Amniotic epithelial cell (primary cell): Measurements from ENCODE around the gene MACROD2.
A peak's percentile ranks its signal among the peaks of the same experiment; 100 is the strongest.
"Not testable (repeated sequence)": the region's sequence is repeated elsewhere in the genome, so short reads cannot be mapped to it uniquely, and the experiment has no call there.

Source experiments
- DNase-seq: peaks from one replicate; pipeline ENCODE4 v3.0.0-alpha.2; 2010; ENCODE audit warnings: low read depth

Gene MACROD2

DNA sequence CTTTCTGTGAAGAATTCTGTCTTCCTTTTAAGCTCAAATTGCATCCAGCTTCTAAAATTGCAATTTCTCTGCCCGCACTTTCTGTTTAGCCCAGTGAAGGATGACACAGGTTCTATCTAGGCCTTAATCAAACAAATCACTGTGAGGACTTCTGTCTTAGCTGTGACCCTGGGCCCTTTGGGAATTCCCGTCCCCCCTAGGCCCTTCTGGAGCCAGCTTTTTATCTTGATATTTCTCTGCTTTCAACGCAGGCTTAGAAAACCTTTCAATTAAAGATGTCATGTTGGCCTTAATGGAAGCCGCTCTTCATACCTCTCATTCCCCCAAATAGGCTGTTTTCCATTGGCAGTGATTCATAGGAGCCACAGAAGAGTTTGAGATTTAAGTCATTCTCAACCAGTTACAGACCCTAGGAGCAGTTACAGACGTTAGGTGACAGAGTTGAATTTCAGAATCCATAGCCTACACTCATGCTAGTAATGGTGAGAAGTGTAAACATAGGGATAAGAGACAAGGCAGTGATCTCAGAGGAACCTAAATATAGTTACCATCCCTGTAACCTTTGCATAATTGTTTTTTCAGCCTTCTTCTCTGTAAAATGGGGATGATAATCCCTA is 416.9 kb downstream of the MACROD2 start:
- DNase-seq = no peak

DNA sequence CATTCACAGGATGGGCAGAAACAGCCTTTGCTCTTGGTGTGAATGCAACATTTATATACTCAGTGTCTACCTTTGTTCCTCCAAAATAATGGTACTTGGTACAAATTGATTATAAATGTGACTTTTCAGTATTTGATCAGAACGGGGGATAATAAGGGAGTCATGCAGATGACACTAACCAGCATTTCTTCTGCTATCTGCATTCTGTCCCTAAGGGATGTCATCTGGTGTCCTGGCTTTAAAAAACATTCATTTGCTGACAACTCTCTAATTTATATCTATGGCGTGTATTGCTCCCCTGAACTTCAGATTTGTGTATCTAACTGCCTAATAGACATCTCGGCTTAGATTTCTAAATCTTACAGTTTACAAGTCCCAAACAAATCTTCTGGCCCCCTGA is 418.5 kb downstream of the MACROD2 start:
- no peak for DNase-seq

DNA sequence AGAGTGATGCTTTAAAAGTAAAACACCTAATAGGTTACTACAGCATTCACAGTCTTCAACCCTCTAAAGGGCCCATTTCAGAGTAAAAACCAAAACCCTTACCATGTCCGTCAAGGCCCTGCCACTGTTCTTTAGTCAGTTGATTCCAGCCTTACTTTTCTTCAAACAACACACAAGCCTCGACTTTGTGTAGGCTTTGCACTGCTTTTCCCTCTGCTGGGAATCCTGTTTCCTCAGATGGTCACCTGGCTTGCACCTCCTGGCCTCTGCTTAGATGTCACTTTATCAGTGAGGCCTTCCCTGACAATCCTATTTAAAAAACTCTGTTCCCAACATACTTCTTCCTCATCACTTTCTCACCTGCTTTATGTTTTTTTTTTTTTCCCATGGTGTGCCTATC is 419.2 kb downstream of the MACROD2 start:
- no peak for DNase-seq

GRCh38 chr20:14415467-14415866 is 420.2 kb downstream of the MACROD2 start:
- no peak for DNase-seq

GRCh38 chr20:14418376-14418775 is 423.1 kb downstream of the MACROD2 start:
- DNase-seq = no peak

- DNase-seq = no peak
These were observed 427.6 kb downstream of the MACROD2 start for GRCh38 chr20:14422892-14423291.

GRCh38 chr20:14431568-14431967 is 436.3 kb downstream of the MACROD2 start:
- no peak for DNase-seq

GRCh38 chr20:14432085-14432484 is 436.8 kb downstream of the MACROD2 start:
- no peak for DNase-seq

- DNase-seq = no peak
These were observed 437.3 kb downstream of the MACROD2 start for GRCh38 chr20:14432597-14432996.

DNA sequence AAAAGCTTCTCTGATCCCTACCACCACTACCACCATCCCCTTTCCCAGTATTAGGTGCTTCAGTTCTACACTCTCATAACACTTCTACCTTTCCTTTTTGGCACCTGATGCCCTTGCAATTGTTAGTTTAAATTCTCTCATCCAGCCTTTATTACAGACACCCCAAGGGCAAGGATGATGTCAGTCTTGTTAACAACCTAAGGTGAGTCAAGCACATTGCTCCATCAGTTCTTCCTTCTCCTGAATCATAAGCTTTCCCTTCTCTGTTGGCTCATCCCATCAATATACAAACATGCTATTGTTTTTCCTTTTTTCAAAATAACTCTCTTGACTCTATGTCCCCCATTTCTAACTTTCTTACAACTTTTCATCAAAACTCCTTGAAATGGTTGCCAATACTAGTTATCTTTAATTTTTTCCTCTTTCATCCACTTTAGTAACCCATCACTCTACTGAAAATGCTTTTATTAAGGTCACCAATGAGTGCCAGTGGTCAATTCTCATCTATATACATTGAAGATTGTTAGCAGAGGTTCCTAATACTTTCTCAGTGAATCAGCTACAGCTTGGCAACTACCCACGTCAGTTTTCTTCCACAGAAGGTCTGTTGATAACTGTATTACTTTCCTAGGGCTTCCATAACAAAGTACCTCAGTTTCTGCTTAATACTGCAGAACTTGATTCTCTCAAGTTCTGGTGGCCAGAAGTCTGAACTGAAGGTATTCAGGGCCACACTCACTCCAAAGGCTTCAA is 439.2 kb downstream of the MACROD2 start:
- DNase-seq = peak; percentile 61

- DNase-seq = peak; percentile 80
These were observed 445.9 kb downstream of the MACROD2 start for GRCh38 chr20:14441201-14441600.

- DNase-seq = peak; percentile 80
These were observed 448.8 kb downstream of the MACROD2 start for GRCh38 chr20:14444106-14444505.

GRCh38 chr20:14445310-14445709 is 450.0 kb downstream of the MACROD2 start:
- peak; percentile 71 for DNase-seq

DNA sequence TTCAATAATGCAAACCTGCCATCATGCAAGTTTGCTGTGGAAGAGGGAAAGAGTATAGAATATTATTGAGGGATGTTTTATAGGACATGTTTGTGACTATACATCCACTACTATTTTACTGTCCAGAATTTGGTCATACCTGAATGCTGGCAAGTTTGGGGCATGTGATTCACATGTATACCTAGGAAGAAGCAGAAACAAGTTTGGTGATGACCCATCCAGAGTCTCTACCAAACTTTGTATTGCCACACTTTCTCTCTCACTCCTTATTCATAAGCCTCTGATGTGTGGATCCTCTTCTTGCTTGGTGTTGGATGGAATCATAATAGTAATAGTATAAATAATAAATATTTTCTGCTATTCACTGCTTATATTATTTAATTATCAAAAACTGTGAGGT is 450.6 kb downstream of the MACROD2 start:
- DNase-seq = no peak

- no peak for DNase-seq
These were observed 451.1 kb downstream of the MACROD2 start for GRCh38 chr20:14446446-14446845.

GRCh38 chr20:14449323-14449722 is 454.0 kb downstream of the MACROD2 start:
- peak; percentile 34 for DNase-seq

- DNase-seq = no peak
These were observed 454.9 kb downstream of the MACROD2 start for GRCh38 chr20:14450256-14450655.

- no peak for DNase-seq
These were observed 456.1 kb downstream of the MACROD2 start for GRCh38 chr20:14451458-14451857.

- DNase-seq = no peak
These were observed 457.9 kb downstream of the MACROD2 start for GRCh38 chr20:14453259-14453658.

GRCh38 chr20:14454296-14454695 is 459.0 kb downstream of the MACROD2 start:
- DNase-seq = no peak

GRCh38 chr20:14467104-14467827 is 471.9 kb downstream of the MACROD2 start:
- not testable (repeated sequence) for DNase-seq

DNA sequence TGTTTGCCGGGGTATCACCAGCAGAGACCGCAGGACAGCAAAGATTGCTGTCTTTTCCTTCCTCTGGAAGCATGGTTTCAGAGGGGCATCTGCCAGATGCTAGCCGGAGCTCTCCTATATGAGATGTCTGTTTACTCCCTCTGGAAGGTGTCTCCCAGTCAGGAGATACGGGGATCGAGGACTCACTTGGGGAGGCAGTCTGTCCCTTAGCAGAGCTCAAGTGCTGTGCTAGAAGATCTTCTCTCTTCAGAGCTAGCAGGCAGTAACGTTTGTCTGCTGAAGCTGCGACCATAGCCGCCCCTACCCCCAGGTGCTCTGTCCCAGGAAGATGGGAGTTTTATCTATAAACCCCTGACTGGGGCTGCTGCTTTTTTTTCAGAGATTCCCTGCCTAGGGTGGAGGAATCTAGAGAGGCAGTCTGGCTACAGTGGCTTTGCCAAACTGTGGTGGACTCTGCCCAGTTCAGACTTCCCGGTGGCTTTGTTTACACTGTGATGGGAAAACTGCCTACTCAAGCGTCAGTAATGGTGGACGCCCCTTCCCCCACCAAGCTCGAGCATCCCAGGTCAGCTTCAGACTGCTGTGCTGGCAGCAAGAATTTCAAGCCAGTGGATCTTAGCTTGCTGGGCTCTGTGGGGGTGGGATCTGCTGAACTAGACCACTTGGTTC is 475.0 kb downstream of the MACROD2 start:
- DNase-seq = no peak
